Endothelial cell of umbilical vein (primary cell): Measurements from ENCODE around the gene TCP10L. TPM values are rescaled to one million over a fixed set of nuclear protein-coding genes. Genes with fewer than 3 reads are reported as not detected.

Experiments
- BruUV-seq: library from RNA; stranded (reverse); fragments of 400-500 nt; replicated peaks from 2 replicates; lab custom pipeline; 2021; lab: Mats Ljungman, UMichigan
- CTCF ChIA-PET: fragments of 300-600, 350-600 bp; sonication (Branson Sonifier 250); formaldehyde crosslinking; loops from one replicate; lab custom pipeline; 2021; ENCODE audit warnings: antibody characterized with exemption, inconsistent platforms; lab: Charles Lee
- POLR2A ChIA-PET: fragments of 300-600, 350-600 bp; sonication (Branson Sonifier 250); formaldehyde crosslinking; loops from one replicate; lab custom pipeline; 2021; ENCODE audit warnings: antibody characterized with exemption, inconsistent platforms; lab: Charles Lee
- DNase-seq: peaks from one replicate; pipeline ENCODE4 v3.0.0-alpha.2; 2011; ENCODE audit warnings: low read depth, low spot score
- FAIRE-seq: peaks from 2 replicates; lab custom pipeline; 2011; peaks lifted over from hg19 to GRCh38; lab: Jason Lieb, UNC
- H2AFZ ChIP-seq: 2 replicates; pipeline ENCODE4 v1.6.0; 2012; ENCODE audit warnings: low read depth, low read length, control low read depth, inconsistent platforms
- H3K27ac ChIP-seq: 2 replicates; pipeline ENCODE4 v1.5.1; 2011; ENCODE audit warnings: low read depth, mild to moderate bottlenecking, control low read depth, low read length, moderate library complexity; ENCODE audit not compliant: insufficient read depth
- H3K27me3 ChIP-seq, 2 experiments: 2 replicates each; pipeline versions ENCODE4 v1.6.0 to v1.6.1; 2011; ENCODE audit warnings: low read length in 2 of 2, mixed read lengths in 1 of 2; ENCODE audit not compliant: control insufficient read depth in 2 of 2, insufficient read depth in 2 of 2
- H3K36me3 ChIP-seq, 2 experiments: 2 replicates in 1 of 2; 3 replicates in 1 of 2; pipeline ENCODE4 v1.5.1; 2011; ENCODE audit warnings: low read length in 2 of 2, mild to moderate bottlenecking in 1 of 2, moderate library complexity in 1 of 2; ENCODE audit not compliant: control insufficient read depth in 2 of 2, insufficient read depth in 2 of 2; ENCODE audit errors: extremely low read depth in 1 of 2
- H3K4me1 ChIP-seq: 3 replicates; pipeline ENCODE4 v1.5.1; 2011; ENCODE audit warnings: mild to moderate bottlenecking, low read length; ENCODE audit not compliant: control insufficient read depth, insufficient read depth; ENCODE audit errors: extremely low read depth
- H3K4me2 ChIP-seq: 2 replicates; pipeline ENCODE4 v1.6.1; 2011; ENCODE audit warnings: low read length, control low read depth, mixed read lengths; ENCODE audit not compliant: insufficient read depth
- H3K4me3 ChIP-seq, 3 experiments: fragments of 200-600 bp in 1 of 3; sonication (generic), shearing (Covaris generic) in 1 of 3; replicated peaks in 1 of 3; 2 replicates each; pipeline ENCODE4 v1.5.1; 2011 to 2016; ENCODE audit warnings: control low read depth in 3 of 3, low read length in 3 of 3, mild to moderate bottlenecking in 2 of 3, inconsistent platforms in 1 of 3, low read depth in 1 of 3, moderate library complexity in 1 of 3; ENCODE audit not compliant: insufficient read depth in 1 of 3
- H3K79me2 ChIP-seq: 2 replicates; pipeline ENCODE4 v1.6.0; 2012; ENCODE audit warnings: low read length, inconsistent platforms; ENCODE audit not compliant: control insufficient read depth, insufficient read depth
- H3K9ac ChIP-seq: replicated peaks from 2 replicates; pipeline ENCODE3; 2011; ENCODE audit warnings: low read length, control low read depth; ENCODE audit not compliant: insufficient read depth; ENCODE audit errors: extremely low read depth
- H3K9me1 ChIP-seq: replicated peaks from 3 replicates; pipeline ENCODE4 v1.6.0; 2011; ENCODE audit warnings: mild to moderate bottlenecking, low read length; ENCODE audit not compliant: control insufficient read depth, insufficient read depth; ENCODE audit errors: extremely low read depth
- H3K9me3 ChIP-seq: replicated peaks from 2 replicates; pipeline ENCODE4 v1.5.1; 2012; ENCODE audit warnings: low read length, inconsistent platforms; ENCODE audit not compliant: control insufficient read depth, insufficient read depth
- H4K20me1 ChIP-seq: replicated peaks from 2 replicates; pipeline ENCODE3; 2011; ENCODE audit warnings: mild to moderate bottlenecking, low read length; ENCODE audit not compliant: control insufficient read depth, insufficient read depth; ENCODE audit errors: extremely low read depth
- CTCF ChIP-seq, 2 donors: IDR thresholded peaks; 1 replicate in 1 of 2; 2 replicates in 1 of 2; pipeline ENCODE4 v1.5.1; 2011; ENCODE audit warnings: low read length in 2 of 2, mild to moderate bottlenecking in 2 of 2, moderate library complexity in 2 of 2, control low read depth in 1 of 2, inconsistent platforms in 1 of 2, low read depth in 1 of 2; ENCODE audit not compliant: insufficient read depth in 1 of 2; ENCODE audit errors: extremely low read depth in 1 of 2
- EZH2 ChIP-seq: IDR thresholded peaks from 2 replicates; pipeline ENCODE4 v1.6.1; 2012; ENCODE audit warnings: borderline replicate concordance, low read depth, mild to moderate bottlenecking, moderate library complexity, low read length, inconsistent platforms; ENCODE audit not compliant: severe bottlenecking
- FOS ChIP-seq: IDR thresholded peaks from 2 replicates; pipeline ENCODE4 v1.6.1; 2011; ENCODE audit warnings: mild to moderate bottlenecking, low read length, moderate library complexity, borderline replicate concordance; ENCODE audit not compliant: insufficient read depth
- GATA2 ChIP-seq: IDR thresholded peaks from 2 replicates; pipeline ENCODE4 v1.7.0; 2011; ENCODE audit warnings: low read depth, mild to moderate bottlenecking, moderate library complexity, mixed read lengths, low read length; ENCODE audit not compliant: insufficient read length, insufficient read depth
- JUN ChIP-seq: IDR thresholded peaks from 2 replicates; pipeline ENCODE4 v1.6.1; 2011; ENCODE audit warnings: borderline replicate concordance, low read depth; ENCODE audit not compliant: insufficient read length, insufficient read depth
- MAX ChIP-seq: IDR thresholded peaks from 2 replicates; pipeline ENCODE4 v1.6.1; 2011; ENCODE audit not compliant: insufficient read depth, insufficient read length
- MYC ChIP-seq: IDR thresholded peaks from one replicate; pipeline ENCODE4 v1.6.1; 2011; ENCODE audit warnings: mild to moderate bottlenecking, low read depth, low read length
- POLR2A ChIP-seq: IDR thresholded peaks from 2 replicates; pipeline ENCODE4 v1.6.1; 2012; ENCODE audit warnings: low read depth, mild to moderate bottlenecking, control low read depth, low read length
- POLR2AphosphoS5 ChIP-seq: IDR thresholded peaks from 2 replicates; pipeline ENCODE4 v1.6.1; 2012; ENCODE audit warnings: low read depth, mild to moderate bottlenecking, control low read depth, low read length, moderate library complexity; ENCODE audit not compliant: insufficient read depth
- dilution Hi-C: fragments of 300-500 bp; cut with MboI; formaldehyde crosslinking; loops from one replicate; pipeline ENCODE4 v1.15.0; 2019; ENCODE audit warnings: low sequenced_read_pairs; ENCODE audit not compliant: extremely low pct_ligation_motif_present
- intact Hi-C: fragments of 100-400 bp; cut with micrococcal nuclease; formaldehyde crosslinking; loops from one replicate; pipeline ENCODE4 v1.10.0; 2022
- polyA plus RNA-seq, 4 experiments: library from polyadenylated mRNA; depleted of rRNA in 3 of 4; stranded (reverse) in 3 of 4; unstranded in 1 of 4; fragments of >200 nt; gene quantifications; 2 replicates each; pipeline versions ENCODE4 v1.2.1 to v1.2.3, GENCODE V29; 2011 to 2012; ENCODE audit warnings: missing spikeins in 1 of 4
- total RNA-seq: library from RNA; stranded (reverse); gene quantifications from 2 replicates; pipeline ENCODE4 v1.2.3, GENCODE V29; 2021

TCP10L gene
- total and polyA plus RNA-seq, 2 donors (not counting 3 experiments of a cell fraction or from before 2014, with no cell fraction given): 0.07 TPM; not detected in 1

- Histone ChIP-seq H3K4me3 (no peak overlapping the region), H3K9me3 (no peaks in the 10 kb centered on the region), H3K9me1 (no peaks in the 10 kb centered on the region), H2AFZ (no peak overlapping the region), H3K4me1 (peaks cover 10% of the 10 kb centered on the region), H3K4me2 (no peak overlapping the region), H3K9ac (no peak overlapping the region), H4K20me1 (no peaks in the 10 kb centered on the region), H3K27me3 (no peaks in the 10 kb centered on the region), H3K27ac (no peak overlapping the region), H3K79me2 (no peaks in the 10 kb centered on the region), H3K36me3 (no peaks in the 10 kb centered on the region)
- BruUV-seq: no TSS peak
- dilution Hi-C loops: no loop called here
- CTCF ChIA-PET: interaction anchor here (0.8 kb wide), 1 partner anchor 14 kb away, joined by 4 read pairs; no protein-coding TSS in a partner anchor
- no peak for DNase-seq
- TF ChIP-seq EZH2: no peak
- POLR2A ChIA-PET: no interaction called here
- intact Hi-C loops: no loop called here
- FAIRE-seq: no peak
Measured at GRCh38 chr21:32539378-32539777, 45.9 kb downstream of the TCP10L start.

GRCh38 chr21:32538147-32538792 lies 47.1 kb downstream of the TCP10L start:
- TF ChIP-seq MAX (no peak), CTCF (IDR thresholded peaks at IDR 0.05; ENCODE audit: extremely low read depth in 1 of 2, insufficient read depth in 1 of 2, low read depth in 1 of 2, low read length in 2 of 2) (no peak), EZH2 (no peak), GATA2 (no peak), FOS (no peak), MYC (no peak), POLR2AphosphoS5 (no peak), POLR2A (no peak), JUN (no peak)
- dilution Hi-C loops: no loop called here

More at GRCh38 chr21:32538147-32538792, 47.1 kb downstream of the TCP10L start:
- intact Hi-C loops: no loop called here
- no peak for FAIRE-seq
- H3K27ac ChIP-seq: no peak overlapping the region
- ChIA-PET POLR2A (no interaction called here), CTCF (interaction anchor here (0.8 kb wide), 1 partner anchor 13 kb away, joined by 4 read pairs; no protein-coding TSS in a partner anchor)
- no peak overlapping the region for H2AFZ ChIP-seq
- no TSS peak for BruUV-seq
- H3K36me3 ChIP-seq: no peaks in the 10 kb centered on the region
- no peaks in the 10 kb centered on the region for H3K9me1 ChIP-seq
- H3K27me3 ChIP-seq: no peaks in the 10 kb centered on the region
- H3K9me3 ChIP-seq: no peaks in the 10 kb centered on the region
- H3K9ac ChIP-seq: no peak overlapping the region
- no peak overlapping the region for H3K4me2 ChIP-seq
- no peaks in the 10 kb centered on the region for H4K20me1 ChIP-seq
- H3K4me3 ChIP-seq: no peak overlapping the region
- H3K79me2 ChIP-seq: no peaks in the 10 kb centered on the region
- DNase-seq: no peak
- no peaks in the 10 kb centered on the region for H3K4me1 ChIP-seq
